Fibroblast of the conjunctiva (primary cell): ENCODE results near the gene AGL.
A peak's percentile ranks its signal among the peaks of the same experiment; 100 is the strongest.
"Not testable (repeated sequence)": the region's sequence is repeated elsewhere in the genome, so short reads cannot be mapped to it uniquely, and the experiment has no call there.

Experiments
- DNase-seq: peaks from one replicate; pipeline ENCODE4 v3.0.0-alpha.2; 2010; ENCODE audit warnings: low read depth

AGL gene

DNA sequence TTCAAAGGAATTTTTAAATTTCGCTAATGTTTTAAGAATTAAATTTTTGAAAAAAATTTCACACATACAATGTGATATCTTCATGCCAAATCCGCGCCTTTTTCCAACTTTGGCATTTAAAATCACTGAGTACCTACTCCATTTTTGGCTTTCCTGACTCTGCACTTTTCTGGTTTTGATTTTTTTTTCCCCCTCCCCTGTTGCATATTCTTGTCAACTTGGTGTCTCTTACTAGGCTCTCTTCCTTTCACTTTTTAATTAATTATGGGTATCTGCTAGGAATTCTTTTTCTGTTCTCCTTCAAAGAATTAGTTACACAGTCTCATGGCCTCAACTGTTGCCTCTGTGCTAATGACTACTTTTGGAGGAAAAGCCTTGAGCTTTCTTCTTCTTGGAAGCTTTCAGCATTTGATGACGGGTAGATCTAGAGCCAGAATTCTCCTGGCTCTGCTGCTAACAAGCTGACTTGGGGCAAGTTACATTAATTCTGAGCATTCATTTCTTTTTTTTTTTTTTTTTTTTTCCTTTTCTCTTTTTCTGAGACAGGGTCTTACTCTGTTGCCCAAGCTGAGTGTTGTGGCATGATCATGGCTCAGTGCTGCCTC, 1.8 kb downstream of the AGL start:
- DNase-seq, result no peak

DNA sequence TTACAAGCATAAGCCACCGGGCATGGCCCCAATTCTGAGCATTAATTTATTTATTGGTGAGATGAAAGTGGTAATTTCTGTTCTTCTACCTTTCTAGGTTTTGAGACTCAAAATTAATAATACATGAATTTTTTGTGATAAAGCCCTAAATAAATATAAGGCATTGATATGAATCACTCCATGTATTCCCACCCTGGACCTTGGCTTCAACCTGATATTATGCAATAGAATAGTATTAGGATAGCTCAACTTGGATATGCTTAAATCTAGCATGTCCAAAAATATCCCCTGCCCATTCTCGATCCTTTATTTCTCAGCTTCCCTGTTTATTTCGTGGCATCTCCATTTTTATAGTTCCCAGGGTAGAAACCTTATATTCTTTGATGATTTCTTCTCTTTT, 2.5 kb downstream of the AGL start:
- no peak for DNase-seq

DNA sequence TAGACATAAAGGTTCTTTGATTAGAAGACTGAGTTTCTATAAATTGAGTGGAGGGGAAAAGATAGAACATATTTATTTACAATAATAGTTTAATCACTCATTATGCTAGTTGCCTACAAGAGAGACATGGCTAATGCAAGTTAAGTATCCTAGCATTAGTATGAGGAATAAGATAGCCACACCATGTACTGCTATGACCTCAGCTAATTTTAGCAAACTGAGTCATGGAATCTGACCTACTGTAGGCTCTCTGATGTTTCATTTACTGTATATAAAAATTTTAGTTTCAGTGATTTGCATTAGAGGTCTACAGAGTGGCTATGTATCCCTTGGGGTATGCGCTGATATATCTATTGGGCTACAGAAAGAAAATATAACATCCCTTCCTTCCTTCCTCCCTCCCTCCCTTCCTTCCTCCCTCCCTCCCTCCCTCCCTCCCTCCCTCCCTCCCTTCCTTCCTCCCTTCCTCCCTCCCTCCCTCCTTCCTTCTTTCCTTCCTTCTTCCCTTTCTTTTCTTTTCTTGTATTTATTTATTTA, 5.8 kb downstream of the AGL start:
- DNase-seq, result no peak

DNA sequence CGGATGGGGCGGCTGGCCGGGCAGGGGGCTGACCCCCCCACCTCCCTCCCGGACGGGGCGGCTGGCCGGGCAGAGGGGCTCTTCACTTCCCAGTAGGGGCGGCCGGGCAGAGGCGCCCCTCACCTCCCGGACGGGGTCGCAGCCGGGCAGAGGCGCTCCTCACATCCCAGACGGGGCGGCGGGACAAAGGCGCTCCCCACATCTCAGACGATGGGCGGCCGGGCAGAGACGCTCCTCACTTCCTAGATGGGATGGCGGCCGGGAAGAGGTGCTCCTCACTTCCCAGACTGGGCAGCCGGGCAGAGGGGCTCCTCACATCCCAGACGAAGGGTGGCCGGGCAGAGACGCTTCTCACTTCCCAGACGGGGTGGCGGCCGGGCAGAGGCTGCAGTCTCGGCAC, 6.9 kb downstream of the AGL start:
- not testable (repeated sequence) for DNase-seq

DNA sequence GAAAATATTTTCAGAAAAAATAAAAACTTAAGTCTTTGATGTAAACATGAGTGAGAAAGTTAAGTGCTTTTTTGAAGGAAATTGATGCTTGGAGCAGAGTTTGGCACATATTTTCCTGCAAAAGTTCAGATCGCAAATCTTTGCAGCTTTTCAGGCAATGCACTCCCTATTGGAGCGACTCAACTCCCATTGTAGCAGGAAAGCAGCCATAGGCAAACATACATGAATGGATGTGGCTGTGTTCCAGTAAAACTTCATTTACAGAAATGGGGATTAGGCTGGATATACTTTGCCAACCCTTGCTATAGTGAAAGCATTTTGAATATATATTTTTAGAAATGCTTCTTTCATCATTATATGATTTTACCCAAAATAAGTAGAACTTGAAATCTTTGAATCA, 8.1 kb downstream of the AGL start:
- DNase-seq, result no peak

DNA sequence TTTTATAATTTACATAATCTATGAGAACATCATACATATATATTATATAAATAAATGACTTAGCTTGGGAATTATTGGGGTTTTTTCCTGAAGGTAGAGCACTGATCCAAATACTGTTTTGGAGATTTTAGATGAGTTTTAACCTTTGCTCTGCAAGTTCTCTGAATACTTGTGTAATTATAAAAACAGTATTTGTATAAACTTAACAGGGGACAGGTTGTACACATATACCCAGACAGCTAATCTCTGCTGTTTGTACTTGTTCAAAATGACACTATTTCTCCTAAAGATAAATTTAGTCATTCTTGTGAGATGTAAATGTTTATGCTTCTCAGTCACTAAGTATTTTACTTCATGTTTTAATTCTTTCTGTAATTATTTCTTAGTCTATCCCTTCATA, 8.7 kb downstream of the AGL start:
- DNase-seq, result no peak

DNA sequence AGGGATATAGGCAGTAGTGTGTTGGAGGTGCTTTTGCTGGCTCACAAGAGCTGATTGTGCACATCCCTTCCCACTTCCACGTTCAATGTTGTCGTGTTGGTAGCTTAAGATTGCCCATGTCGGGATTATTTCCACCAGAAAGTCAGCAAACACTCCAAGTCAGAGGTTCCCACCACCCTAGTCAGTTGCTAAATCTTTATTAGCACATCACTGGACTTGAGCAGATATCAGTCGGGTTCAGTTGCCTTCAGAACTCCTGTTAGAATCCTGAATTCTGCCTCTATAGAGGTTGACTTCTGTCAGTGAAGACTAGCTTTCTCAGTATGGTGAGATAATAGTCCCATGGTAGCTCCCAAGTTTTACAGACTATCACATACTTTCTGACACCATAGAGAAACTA, 10.5 kb downstream of the AGL start:
- DNase-seq, result no peak

DNA sequence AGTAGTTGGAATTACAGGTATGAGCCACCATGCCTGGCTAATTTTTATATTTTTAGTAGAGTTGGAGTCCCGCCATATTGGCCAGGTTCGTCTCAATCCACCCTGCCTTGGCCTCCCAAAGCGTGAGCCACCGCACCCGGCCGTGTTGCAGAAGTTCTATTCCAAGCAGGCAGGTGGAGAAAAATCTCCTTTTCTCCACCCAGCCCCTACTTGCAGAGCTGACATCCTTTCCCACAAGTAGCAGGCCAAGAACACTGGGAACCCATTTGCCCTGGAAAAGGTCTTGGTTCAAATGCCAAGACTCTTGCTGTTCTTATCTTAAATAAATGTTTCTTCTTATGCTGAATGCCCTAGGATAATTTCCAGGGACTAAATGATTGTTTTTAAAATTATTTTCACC, 17.5 kb downstream of the AGL start:
- no peak for DNase-seq

DNA sequence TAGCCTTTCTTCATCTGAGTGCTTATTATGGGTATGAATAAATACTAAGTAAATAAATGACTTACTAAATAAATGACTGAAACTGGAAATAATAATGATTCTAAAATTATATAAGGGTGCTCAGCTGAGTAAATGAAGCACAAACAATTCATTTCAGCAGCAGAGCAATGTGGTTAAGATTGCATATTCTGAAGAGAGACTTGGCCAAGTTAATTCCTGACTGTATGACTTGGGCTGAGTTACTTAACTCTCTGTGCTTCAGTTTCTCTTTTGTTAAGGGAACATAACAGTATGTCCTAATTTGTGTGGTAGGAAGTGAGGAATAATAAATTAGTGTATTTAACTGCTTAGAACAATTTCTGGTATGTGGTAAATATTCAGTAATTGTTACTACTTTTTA, 19.1 kb downstream of the AGL start:
- DNase-seq, result peak; percentile 22

DNA sequence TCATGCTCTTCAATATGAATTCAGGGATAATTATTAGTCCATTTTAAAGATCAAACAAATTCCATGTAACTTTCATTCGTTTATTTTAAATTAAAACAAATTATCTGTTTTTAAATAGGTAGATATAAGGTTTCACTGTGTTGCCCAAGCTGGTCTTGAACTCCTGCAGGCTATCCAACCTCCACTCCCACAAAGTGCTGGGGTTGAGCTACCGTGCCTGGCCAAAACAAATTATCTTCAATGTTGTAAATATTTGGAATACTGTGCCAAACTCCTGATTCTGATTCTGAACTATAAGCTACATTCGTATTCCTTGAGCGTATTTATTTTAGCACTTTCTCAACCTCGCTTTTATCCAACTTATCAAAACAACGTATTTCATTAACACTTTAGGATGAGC, 19.6 kb downstream of the AGL start:
- no peak for DNase-seq

DNA sequence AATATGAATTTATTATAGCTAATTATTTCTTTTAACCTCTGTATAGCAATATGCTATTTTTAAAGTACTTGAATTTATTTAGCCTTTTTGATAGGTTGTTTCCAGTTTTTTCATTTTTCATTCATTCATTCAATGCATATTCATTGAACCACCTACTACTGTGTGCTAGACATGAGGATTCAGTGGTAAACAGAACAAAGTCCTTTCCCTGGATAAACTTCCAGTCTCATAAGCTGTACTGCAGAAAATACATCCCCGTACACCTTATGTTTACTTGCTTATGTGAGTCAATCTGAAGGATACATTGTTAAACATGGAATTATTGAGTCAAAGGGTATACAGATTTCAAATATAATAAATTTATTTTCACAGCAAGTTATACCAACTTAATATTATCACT, 21.9 kb downstream of the AGL start:
- DNase-seq, result no peak

DNA sequence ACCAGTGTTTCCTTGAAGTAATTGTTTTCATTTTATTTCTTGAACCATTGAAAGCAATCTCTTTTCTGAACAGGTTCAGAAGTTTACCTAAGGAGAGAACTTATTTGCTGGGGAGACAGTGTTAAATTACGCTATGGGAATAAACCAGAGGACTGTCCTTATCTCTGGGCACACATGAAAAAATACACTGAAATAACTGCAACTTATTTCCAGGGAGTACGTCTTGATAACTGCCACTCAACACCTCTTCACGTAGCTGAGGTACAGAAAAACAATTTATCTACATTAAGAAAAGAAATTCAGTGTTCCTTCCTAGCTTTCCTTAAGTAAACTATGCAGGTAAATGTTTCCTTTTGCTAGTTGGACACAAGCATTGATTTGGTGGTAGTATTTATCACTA, 27.4 kb downstream of the AGL start:
- no peak for DNase-seq

DNA sequence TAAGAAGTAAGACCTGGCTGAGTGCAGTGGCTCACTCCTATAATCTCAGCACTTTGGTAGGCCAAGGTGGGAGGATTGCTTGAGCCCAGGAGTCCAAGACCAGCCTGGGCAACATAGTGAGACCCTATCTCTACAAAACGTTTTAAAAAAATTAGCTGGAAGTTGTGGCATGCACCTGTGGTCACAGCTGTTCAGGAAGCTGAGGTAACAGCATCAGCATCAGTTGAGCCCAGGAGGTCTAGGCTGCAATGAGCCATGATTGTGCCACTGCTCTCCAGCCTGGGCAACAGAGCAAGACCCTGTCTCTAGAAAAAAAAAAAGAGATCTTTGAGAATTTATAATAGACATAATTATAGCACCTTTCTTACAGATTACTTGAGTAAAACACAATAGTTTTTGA, 36.0 kb downstream of the AGL start:
- no peak for DNase-seq

DNA sequence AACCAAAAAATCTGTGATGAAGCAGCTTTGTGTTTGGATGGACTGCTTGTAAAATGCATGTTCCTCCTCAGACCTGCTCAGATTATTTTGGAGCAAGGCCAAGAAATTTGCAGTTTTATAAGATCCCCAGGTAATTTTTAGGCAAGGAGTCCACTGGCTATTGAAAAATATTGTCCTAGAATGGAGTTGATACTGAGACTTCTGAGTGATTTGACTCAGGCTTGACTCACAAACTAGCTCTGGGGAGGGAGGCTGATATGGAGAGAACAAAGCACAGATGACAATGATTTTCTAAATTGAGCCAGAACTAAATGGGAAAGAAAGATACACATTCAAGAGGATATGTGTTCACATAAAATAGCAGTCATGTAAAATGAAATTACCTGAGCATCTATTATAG, 36.7 kb downstream of the AGL start:
- DNase-seq, result no peak

DNA sequence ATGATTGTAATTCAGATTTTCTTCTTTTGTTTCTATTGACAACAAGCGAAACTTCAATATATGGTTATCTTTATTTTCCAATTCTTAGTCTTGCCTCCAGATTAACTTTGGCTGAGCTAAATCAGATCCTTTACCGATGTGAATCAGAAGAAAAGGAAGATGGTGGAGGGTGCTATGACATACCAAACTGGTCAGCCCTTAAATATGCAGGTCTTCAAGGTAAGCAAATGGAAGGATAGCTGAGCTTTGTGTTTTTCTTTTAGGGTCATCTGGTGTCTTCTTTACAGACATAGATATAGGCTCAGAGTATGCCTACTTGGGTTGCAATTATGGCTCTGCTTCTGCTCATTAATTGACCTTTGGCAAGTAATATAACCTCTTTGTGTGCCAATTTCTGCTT, 37.7 kb downstream of the AGL start:
- DNase-seq, result no peak

DNA sequence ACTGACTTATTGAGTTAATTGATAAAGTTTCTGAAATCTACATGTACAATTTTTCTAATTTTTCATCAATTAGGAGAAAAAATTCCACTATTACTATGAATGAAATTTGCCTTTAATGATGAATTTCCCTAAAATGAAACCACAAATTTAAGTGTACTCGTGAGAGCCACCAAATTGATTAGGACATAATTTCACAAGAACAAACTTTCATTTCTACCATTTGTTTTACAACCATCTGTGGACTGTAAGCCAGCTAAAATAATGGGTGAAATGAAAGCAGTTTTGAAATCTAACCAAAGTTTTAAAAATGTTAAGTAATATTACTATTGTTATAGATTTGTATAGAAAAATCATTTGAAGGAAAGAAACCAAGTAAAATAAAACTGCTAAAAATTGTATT, 41.8 kb downstream of the AGL start:
- DNase-seq, result no peak

DNA sequence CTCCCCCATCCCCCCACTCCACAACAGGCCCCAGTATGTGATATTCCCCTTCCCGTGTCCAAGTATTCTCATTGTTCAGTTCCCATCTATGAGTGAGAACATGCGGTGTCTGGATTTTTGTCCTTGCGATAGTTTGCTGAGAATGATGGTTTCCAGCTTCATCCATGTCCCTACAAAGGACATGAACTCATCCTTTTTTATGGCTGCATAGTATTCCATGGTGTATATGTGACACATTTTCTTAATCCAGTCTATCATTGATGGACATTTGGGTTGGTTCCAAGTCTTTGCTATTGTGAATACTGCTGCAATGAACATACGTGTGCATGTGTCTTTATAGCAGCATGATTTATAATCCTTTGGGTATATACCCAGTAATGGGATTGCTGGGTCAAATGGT, 53.1 kb downstream of the AGL start:
- not testable (repeated sequence) for DNase-seq

DNA sequence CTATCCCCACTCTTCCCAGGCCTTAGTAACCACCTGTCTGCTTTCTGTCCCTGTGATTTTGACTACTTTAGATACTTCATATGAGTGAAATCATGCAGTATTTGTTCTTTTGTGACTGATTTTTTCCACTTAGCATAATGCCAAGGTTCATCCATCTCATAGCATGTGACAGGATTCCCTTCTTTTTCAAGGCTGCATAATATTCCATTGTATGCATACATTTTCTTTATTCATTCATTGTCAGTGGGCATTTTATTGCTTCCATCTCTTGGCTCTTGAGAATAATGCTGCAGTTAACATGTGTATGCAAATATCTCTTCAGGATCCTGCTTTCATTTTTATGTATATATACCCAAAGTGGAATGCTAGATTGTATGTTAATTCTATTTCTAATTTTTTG, 56.4 kb downstream of the AGL start:
- no peak for DNase-seq

DNA sequence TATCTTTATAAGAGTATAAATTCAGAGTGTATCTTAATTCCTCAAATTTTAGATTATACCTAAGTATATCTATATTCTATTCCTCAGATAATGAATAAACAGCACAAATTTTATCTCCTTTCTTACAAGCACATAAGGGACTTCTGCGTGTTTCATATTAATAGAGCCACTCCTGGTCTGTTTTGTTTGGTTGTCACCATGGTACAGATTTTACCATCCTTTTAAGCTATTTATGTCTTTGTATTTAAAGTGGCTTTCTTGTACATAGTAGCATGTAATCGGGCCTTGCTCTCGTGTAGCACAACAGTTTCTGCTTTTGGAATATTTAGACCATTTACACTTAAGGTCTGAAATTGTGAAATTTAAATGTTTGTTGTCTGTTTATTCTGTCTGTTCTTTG, 67.1 kb downstream of the AGL start:
- DNase-seq, result no peak

DNA sequence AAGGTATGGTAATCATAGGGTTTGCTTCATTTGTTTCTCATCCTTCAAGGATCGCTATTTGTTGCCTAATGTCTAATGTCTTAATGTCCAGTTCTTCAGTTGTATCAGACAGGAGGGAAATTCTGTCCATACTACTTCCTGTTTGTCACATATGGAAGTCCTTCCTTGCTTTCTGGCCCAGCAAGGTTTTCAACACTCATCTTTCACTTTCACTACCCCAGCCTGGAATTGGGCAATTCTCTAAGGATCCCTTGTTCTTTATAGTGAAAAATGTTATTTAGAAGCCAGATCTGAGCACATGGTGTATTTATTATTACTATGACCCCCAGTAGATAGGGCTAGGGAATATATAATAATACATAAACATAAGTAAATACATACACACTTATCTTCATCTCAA, 69.1 kb downstream of the AGL start:
- no peak for DNase-seq

DNA sequence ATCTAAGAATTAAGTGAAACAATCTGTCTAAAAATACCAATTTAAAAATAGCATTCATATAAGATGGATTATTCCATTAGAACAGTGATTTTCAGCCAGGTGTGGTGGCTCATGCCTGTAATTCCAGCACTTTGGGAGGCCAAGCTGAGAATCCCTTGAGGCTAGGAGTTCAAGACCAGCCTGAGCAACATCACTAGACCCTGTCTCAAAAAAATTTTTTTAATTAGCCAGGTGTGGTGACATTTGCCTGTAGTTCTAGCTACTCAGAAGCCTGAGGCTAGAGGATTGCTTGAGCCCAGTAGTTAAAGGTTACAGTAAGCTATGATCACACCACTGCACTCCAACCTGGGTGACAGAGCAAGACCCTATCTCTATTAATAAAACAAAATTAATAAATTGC, 84.6 kb downstream of the AGL start:
- no peak for DNase-seq

DNA sequence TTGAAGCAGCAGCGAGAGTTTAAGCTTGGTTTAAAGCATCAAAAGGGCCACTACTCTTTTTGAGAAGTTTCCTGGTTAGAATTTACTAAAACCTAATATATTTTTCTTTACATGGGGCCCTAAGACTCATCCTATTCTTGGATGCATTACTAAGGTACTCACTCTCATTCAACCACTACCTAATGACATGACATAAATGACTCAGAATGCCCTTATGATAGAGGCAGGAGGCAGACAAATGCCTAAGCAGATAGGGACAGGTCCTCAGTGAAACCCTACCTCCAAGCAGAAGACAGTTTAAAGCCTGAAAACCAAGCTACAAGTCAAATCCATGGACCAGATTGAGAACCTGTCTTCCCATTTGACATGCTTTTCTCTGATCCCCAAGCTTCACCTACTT, 85.4 kb downstream of the AGL start:
- no peak for DNase-seq

DNA sequence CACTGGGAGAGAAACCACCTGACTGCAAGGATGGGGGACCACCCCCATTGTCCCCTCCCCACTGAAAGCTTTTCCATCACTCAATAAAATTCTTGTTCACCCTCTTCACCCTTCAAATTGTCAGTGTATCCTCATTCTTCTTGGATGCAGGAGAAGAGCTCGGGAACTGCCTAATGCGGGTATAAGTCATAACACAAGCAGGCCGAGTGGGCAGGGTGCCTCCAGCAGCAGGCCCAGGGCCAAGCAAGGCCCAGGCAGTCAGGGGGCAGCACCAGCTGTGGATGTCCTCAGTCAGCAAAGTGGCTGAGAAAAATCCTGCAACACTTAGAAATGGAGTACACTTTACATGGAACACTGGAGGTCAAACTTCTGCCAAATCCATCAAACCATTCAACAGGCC, 85.9 kb downstream of the AGL start:
- no peak for DNase-seq

DNA sequence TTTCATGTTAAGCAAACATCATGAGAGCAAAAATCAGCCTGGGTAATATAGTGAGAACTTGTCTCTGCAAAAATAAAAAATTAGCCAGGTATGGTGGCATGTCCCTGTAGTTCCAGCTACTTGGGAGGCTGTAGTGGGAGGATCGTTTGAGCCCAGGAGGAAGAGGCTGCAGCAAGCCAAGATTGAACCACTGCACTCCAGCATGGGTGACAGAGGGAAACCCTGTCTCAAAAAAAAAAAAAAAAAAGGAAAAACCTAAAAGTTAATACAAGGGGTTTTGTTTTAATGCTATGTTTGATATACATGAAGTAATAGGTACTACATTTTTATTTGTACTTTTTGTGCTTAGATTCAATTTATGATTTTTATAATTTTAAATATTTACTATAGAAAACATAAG, 92.6 kb downstream of the AGL start:
- no peak for DNase-seq
